Osteoblast (primary cell): ENCODE data around the gene PLXNA4. TPM values are rescaled to one million over a fixed set of nuclear protein-coding genes. Genes with fewer than 3 reads are reported as not detected.

Experiments
- DNase-seq: peaks from one replicate; pipeline ENCODE4 v3.0.0; 2011; ENCODE audit warnings: low spot score, mixed read lengths; ENCODE audit not compliant: insufficient read length; ENCODE audit errors: missing footprints
- H2AFZ ChIP-seq: 2 replicates; pipeline ENCODE4 v1.6.0; 2011; ENCODE audit warnings: mild to moderate bottlenecking, low read length
- H3K27ac ChIP-seq: 2 replicates; pipeline ENCODE4 v1.5.1; 2011; ENCODE audit warnings: mild to moderate bottlenecking, low read depth, low read length, moderate library complexity
- H3K27me3 ChIP-seq: 2 replicates; pipeline ENCODE4 v1.6.0; 2012; ENCODE audit warnings: mild to moderate bottlenecking, control low read depth, inconsistent platforms, low read length, moderate library complexity; ENCODE audit not compliant: insufficient read depth
- H3K36me3 ChIP-seq: 2 replicates; pipeline ENCODE4 v1.5.1; 2011; ENCODE audit warnings: mild to moderate bottlenecking, low read length, control low read depth, moderate library complexity; ENCODE audit not compliant: insufficient read depth
- H3K4me1 ChIP-seq: 2 replicates; pipeline ENCODE4 v1.5.1; 2011; ENCODE audit warnings: mild to moderate bottlenecking, low read length, control low read depth, moderate library complexity; ENCODE audit not compliant: insufficient read depth
- H3K4me2 ChIP-seq: 2 replicates; pipeline ENCODE4 v1.6.0; 2011; ENCODE audit warnings: mild to moderate bottlenecking, low read length; ENCODE audit not compliant: insufficient read depth
- H3K4me3 ChIP-seq: fragments of 200-600 bp; sonication (generic); 3 replicates; pipeline ENCODE4 v1.5.1; 2012; ENCODE audit warnings: mild to moderate bottlenecking, low read length, inconsistent platforms; ENCODE audit not compliant: insufficient read depth
- H3K79me2 ChIP-seq: 2 replicates; pipeline ENCODE4 v1.6.0; 2012; ENCODE audit warnings: mild to moderate bottlenecking, low read length, control low read depth, inconsistent platforms; ENCODE audit not compliant: insufficient read depth
- H3K9me3 ChIP-seq: 2 replicates; pipeline ENCODE4 v1.5.1; 2011; ENCODE audit warnings: low read depth, low read length, control low read depth
- H4K20me1 ChIP-seq: 2 replicates; pipeline ENCODE4 v1.6.0; 2012; ENCODE audit warnings: mild to moderate bottlenecking, low read length, control low read depth; ENCODE audit not compliant: insufficient read depth
- CTCF ChIP-seq: IDR thresholded peaks from 2 replicates; pipeline ENCODE4 v1.5.1; 2011; ENCODE audit warnings: mild to moderate bottlenecking, low read depth, low read length, moderate library complexity; ENCODE audit errors: extremely low read depth
- total RNA-seq: library from RNA; depleted of rRNA; stranded (reverse); fragments of >200 nt; gene quantifications from 2 replicates; pipeline ENCODE4 v1.2.3, GENCODE V29; 2012

Gene PLXNA4
- total RNA-seq, 1 donor: 4.3 TPM

- Histone ChIP-seq H3K4me2 (no peak overlapping the region), H2AFZ (no peak overlapping the region), H4K20me1 (no peaks in the 10 kb centered on the region), H3K9me3 (no peaks in the 10 kb centered on the region), H3K36me3 (no peaks in the 10 kb centered on the region), H3K27me3 (no peaks in the 10 kb centered on the region), H3K79me2 (no peaks in the 10 kb centered on the region), H3K27ac (no peak overlapping the region), H3K4me1 (no peaks in the 10 kb centered on the region), H3K4me3 (no peak overlapping the region)
- TF ChIP-seq CTCF: no peak
- no peak for DNase-seq
Measured at GRCh38 chr7:132193898-132194297, 382.4 kb downstream of the PLXNA4 start.

GRCh38 chr7:132192809-132193208, 383.5 kb downstream of the PLXNA4 start:
- no peaks in the 10 kb centered on the region for H3K27me3 ChIP-seq
- DNase-seq: no peak
- H3K4me3 ChIP-seq: no peak overlapping the region
- no peak overlapping the region for H3K27ac ChIP-seq
- H3K4me2 ChIP-seq: no peak overlapping the region
- H4K20me1 ChIP-seq: no peaks in the 10 kb centered on the region
- H3K79me2 ChIP-seq: no peaks in the 10 kb centered on the region
- no peak overlapping the region for H2AFZ ChIP-seq
- no peaks in the 10 kb centered on the region for H3K4me1 ChIP-seq
- no peaks in the 10 kb centered on the region for H3K36me3 ChIP-seq
- no peaks in the 10 kb centered on the region for H3K9me3 ChIP-seq
- no peak for TF ChIP-seq CTCF

DNA sequence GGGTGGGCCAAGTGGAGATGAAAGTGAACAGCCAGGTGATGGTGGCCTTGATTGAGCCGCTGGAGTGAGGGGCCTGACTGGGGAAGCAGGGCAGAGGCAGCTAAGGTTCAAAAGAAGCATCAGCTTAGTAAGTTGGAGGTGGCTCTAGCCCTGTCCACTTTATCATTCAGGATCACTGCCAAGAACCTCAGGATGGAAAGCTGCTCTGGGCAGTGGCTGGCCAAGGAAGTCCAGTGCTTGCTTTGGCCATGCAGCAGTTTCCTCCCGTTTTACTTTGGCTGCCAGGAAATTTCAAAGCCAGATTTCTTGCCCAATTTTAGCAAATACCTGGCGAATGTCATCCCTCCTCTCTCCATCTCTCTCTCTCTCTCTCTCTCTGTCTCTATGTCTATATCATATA, 384.9 kb downstream of the PLXNA4 start:
- no peaks in the 10 kb centered on the region for H4K20me1 ChIP-seq
- H3K79me2 ChIP-seq: no peaks in the 10 kb centered on the region
- H3K9me3 ChIP-seq: peaks cover 3% of the 10 kb centered on the region
- no peak overlapping the region for H3K4me2 ChIP-seq
- DNase-seq: no peak
- H3K4me1 ChIP-seq: no peaks in the 10 kb centered on the region
- no peak overlapping the region for H3K4me3 ChIP-seq
- no peak for TF ChIP-seq CTCF
- H3K36me3 ChIP-seq: no peaks in the 10 kb centered on the region
- H3K27ac ChIP-seq: no peak overlapping the region
- H2AFZ ChIP-seq: no peak overlapping the region
- no peaks in the 10 kb centered on the region for H3K27me3 ChIP-seq

GRCh38 chr7:132190683-132191082, 385.6 kb downstream of the PLXNA4 start:
- H3K27ac ChIP-seq: no peak overlapping the region
- H3K27me3 ChIP-seq: no peaks in the 10 kb centered on the region
- no peaks in the 10 kb centered on the region for H3K4me1 ChIP-seq
- H3K79me2 ChIP-seq: no peaks in the 10 kb centered on the region
- H3K4me2 ChIP-seq: no peak overlapping the region
- no peak for TF ChIP-seq CTCF
- no peak overlapping the region for H2AFZ ChIP-seq
- no peaks in the 10 kb centered on the region for H4K20me1 ChIP-seq
- H3K4me3 ChIP-seq: no peak overlapping the region
- H3K9me3 ChIP-seq: peaks cover 3% of the 10 kb centered on the region
- DNase-seq: no peak
- no peaks in the 10 kb centered on the region for H3K36me3 ChIP-seq
